Measurements from ENCODE around the gene PPP1R12C.

Gene PPP1R12C

DNA sequence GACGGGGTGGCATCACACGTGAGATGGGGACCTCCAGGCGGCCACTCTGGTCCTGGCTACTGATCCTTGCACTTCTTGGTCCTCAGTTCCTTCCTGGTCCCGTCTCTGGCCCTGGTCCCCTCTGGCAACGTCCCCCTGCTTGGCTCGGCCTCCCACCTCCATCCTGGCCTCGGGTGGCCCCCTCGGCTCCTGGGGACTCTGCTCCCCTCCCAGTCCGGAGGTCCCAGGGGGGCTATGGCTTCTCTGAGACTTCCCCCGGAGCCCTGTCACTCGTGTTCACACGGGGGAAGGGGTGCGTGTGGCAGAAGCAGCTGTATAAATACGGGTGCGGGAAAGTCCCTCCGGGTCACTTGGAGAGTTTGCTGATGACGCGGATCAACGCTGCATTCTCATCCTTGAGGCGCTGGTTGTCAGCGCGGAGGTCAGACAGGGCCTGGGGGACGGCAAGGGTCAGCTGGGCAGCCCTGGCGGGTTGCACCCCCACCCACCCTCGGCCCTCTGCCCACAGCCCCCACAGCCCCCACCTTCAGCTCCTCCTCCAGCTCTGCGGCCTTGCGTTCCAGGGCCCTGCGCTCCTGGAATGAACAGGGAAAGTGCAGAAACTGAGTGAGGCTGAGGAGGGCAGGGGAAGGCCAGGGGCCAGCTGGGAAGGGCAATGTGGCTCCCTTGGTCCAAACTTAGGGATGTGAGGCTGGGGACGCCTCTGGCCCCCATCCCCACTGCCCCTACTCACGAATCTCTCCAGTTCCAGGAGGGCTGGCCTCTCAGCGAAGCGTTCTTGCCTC is 26.1 kb downstream of the PPP1R12C start:
- DNase-seq (ENCODE audit: low read depth in 2 of 2): no peak

DNA sequence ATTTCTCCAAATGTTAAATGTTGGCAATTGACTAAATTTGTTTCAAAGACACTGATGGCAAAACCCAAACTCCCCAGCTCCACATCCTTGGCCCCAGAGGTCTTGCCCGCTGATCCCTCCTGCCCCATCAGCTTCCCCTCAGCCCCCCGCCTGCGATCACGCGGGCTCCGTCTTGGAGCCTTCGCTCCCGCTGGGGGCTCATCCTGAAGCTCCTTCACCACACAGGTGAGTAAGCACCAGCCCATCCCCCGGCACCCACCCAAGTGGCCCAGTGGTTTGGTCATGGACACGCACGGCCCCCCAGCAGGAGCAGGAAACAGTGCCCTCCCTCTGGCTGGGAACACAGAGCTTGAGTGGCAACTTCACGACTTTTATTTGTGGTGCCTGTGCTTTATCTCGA is 26.9 kb downstream of the PPP1R12C start:
- DNase-seq (ENCODE audit: low read depth in 2 of 2): no peak

DNA sequence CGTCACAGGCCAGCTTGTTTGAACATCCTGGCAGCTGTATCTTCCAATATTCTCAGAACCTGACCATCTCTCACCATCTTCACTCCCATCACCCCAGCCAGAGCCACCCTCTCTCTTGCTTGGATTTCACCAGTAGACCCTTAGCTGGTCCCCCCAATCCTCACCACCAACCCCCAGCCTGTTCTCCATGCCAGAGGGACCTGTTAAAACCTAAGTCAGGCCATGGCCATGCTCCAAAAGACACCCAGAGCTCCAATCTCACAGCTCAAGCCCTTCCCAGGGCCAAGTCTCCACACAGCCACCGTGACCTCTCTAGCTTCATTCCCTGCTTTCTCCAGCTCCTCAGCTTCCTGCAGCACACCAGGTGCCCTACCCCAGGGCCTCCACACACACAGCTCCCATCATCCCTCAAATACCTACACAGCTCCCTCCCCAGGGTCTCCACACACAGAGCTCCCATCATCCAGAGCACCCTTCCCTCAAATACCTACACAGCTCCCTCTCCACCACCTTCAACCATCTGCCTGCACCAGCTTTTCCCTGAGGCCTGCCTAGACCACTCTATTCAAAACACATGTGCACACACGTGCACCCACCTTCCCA is 28.0 kb downstream of the PPP1R12C start:
- DNase-seq (ENCODE audit: low read depth in 2 of 2): no peak

DNA sequence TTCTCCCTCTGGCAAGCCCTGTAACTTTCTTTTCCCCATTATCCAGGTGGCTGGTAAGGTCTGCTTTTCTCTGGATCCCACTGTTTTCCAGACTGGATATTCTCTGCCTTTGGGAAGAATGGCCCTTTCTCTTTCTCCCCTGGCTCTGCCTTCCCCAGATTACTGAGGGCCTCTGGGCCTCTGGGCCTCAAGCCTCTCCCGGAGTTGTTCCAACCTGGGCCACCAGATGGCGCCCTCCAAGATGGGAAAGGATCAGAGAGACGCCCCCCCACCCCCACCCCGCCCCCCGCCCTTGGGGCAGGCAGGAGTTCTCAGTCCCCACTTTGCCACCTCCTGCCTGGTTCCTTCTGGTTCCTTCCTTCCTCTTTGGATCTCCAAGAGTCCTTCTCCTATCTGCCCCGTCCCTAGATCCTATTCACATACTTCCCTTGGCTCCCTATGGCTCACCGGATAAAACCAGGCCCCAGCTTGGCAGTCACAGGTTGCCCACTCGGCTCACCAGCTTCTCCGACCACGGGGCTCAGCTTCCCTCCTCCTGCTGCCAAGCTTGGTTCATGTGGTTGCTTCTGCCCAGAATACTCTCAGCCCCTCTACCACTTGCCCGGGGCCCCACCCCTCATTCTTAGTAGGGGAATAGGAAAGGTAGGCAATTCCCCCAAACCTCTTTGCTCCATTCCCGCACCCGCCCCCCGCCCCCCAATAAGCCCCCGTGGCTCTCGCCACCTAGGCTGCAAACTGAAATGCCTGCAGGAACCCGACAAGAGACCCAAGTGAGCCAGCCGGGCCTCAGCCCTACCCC is 28.7 kb downstream of the PPP1R12C start:
- DNase-seq (ENCODE audit: low read depth in 2 of 2): peak; percentile 56 to 85

DNA sequence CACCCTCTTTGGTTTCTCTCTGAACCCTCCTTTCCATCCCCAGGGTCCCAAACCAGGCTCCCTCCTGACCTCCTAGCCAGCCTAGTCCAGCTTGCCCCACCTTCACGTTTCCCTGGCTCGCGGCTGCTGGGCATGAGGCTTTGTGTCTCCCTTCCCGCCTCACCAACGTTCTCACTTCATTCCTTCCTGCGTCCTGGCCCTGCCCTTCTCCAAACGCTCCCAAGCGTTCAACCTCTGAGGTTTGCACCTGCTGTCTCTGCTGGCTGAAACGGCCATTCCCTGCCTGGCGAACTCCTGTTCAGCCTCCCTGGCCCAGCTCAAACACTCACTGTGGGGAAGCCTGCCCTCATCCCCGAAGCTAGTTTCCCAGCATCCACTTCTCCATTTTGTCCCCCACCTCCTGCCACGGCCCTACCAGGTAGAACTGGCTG is 29.4 kb downstream of the PPP1R12C start:
- no peak for DNase-seq (ENCODE audit: low read depth in 2 of 2)

DNA sequence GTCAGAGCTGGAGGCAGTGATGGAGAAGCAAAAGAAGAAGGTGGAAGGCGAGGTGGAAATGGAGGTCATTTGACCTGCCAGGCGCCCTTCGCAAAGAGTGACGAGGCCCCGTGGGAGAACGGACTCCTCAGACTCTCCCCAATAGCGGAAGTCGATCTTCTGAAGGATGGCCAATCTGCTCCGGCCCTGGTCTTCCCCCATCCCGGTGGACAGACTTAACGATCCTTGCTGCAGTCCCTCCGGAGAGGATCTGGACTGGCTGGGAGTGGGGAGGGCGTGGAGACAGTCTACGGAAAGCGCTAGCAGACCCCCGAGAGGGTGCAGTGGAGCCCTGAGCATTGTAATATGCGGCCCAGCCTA is 29.9 kb downstream of the PPP1R12C start:
- no peak for DNase-seq (ENCODE audit: low read depth in 2 of 2)

DNA sequence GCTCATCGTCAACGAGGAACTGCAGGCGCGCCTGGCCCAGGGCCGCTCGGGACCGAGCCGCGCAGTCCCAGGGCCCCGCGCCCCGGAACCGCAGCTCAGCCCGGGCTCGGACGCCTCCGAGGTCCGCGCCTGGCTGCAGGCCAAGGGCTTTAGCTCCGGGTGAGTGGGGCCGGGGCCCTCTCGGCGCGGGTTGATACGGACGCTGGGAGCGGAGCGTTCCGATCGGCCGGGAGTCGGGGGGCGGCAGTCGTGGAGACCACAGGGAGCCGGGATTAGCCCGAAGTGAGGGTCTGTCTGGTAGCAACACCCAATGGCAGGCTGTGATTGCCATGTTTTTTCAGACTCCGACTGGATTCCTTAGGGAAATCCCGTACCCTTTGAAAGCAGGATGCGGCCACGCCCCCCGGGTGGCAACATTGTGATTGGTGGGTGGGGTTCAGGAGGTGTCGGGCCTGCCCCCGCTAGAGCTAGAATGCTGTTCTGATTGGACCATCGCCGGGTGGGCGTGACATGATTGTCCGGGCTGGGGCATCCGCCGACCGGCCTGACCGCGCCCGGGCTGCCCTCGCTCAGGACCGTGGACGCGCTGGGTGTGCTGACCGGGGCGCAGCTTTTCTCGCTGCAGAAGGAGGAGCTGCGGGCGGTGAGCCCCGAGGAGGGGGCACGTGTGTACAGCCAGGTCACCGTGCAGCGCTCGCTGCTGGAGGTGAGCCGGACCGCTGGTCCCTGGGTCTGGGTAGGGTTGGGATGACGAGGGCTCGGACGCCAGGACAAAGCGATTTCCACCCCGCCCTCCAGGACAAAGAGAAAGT is 30.5 kb downstream of the PPP1R12C start:
- DNase-seq (ENCODE audit: low read depth in 2 of 2): peak in 1 of 2 experiments; percentile 56

DNA sequence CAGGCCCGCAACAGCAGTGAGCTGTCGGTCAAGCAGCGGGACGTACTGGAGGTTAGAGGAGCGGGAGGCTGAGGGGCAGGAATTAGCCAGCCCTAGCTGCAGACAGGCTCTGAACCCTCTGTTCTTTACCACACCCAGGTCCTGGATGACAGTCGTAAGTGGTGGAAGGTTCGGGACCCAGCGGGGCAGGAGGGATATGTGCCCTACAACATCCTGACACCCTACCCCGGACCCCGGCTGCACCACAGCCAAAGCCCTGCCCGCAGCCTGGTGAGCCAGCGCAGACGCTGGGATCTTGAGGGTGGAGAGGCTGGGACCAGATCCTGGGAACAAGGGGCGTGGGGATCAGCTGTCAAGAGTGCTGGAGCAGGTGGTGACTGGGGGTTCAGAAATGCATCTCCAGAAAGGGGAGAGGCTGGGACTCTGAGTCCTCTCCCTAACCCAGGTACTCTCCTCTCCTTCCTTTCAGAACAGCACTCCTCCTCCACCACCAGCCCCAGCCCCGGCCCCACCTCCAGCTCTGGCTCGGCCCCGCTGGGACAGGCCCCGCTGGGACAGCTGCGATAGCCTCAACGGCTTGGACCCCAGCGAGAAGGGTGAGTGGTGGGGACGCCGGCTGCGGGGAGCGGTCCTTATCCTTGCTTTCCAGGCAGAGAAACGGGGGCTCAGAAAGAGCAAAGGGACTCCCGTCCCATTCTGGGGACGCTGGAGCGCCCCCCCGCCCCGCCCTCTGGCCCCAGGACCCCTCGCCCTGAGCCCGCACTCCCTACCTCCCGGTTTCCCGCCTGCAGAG is 31.3 kb downstream of the PPP1R12C start:
- no peak for DNase-seq (ENCODE audit: low read depth in 2 of 2)

DNA sequence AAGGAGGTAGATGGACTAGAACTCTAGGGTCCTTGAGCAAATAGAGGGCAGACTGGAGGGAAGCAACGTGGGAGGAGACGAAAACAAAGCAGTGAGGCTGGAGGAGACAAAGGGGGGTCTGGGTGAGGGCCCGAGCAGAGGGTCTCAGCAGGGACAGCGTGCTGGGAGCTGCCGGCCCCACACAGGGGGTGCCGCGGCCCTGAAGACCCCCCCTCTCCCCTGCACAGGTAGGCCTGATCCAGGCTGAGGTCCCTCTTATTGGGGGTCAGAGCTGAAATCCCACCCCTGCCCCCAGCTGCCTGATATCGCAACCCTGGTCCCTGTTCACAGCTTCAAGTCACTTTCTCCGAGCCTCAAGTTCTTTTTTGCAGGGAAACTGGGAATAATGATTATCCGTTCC is 33.0 kb downstream of the PPP1R12C start:
- DNase-seq (ENCODE audit: low read depth in 2 of 2): no peak

DNA sequence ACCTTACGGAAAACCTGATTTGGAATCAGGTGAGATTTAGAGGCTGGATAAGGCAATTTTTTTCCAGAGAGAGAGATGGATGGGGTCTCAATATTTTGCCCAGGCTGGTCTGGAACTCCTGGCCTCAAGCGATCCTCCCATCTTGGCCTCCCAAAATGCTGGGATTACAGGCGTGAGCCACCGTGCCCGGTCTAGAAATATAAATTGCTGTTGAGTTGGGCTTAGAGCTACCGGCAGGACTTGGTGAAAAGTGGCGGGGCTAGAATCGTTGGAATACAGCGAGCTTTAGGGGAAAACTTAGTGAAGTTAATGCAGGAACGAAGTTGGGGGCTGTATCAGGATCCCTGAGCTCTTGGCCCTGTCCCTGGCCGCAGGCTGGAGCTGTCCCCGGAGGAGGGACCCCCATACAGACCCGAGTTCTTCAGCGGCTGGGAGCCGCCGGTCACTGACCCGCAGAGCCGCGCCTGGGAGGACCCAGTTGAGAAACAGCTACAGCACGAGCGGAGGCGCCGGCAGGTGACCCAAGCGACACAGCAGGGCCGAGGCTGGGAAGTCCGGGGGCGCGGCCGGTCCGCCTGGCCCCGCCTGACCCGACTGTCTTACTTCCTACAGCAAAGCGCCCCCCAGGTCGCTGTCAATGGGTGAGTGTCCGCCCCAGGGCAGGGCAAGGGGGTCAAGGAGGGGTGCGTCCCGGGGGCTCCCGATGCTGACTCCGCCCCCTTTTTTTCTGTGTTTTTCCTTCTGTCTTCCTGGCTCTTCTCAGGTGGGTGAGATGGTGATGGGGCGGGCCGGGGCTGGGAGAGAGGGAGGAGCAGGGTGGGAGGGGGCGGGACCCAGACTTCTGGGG is 34.2 kb downstream of the PPP1R12C start:
- DNase-seq (ENCODE audit: low read depth in 2 of 2): no peak

DNA sequence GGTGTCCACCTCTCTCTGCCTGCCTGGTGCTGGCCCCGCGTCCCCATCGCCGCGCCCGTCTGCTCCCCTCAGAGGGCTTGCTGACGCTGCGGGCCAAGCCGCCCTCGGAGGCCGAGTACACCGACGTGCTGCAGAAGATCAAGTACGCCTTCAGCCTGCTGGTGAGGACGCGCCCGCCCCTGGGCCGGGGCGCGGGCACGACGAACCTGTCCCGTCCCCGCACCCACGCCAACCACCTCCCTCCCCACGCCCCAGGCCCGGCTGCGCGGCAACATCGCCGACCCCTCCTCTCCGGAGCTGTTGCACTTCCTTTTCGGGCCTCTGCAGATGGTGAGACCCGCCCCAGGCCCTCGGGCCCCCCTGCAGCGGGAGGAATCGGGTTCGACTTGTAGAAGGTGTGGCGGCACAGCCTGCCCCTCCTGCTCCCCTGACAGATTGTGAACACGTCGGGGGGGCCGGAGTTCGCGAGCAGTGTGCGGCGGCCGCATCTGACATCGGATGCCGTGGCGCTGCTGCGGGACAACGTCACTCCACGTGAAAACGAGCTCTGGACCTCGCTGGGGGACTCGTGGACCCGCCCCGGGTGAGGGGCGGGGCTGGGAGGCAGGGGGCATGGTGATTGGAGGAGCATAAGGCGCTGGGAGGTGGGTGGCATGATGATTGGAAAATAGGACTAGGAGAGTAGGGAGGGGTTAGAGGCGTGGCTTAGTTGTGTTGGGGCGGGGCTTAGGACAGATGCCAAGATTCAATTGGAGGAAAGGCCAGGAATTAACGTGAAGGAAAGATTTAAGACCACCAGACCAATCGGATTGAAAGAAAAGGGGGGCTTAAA is 35.2 kb downstream of the PPP1R12C start:
- peak in 1 of 2 experiments; percentile 43 for DNase-seq (ENCODE audit: low read depth in 2 of 2)

DNA sequence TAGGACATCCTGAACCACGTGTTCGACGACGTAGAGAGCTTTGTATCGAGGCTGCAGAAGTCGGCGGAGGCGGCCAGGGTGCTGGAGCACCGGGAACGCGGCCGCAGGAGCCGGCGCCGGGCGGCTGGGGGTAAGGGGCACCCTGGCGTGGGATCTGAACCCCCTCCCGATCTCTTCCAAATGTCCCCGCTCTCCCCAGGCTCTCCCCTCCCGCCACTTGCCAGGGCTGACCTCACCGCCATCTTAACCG is 35.7 kb downstream of the PPP1R12C start:
- DNase-seq (ENCODE audit: low read depth in 2 of 2): no peak

DNA sequence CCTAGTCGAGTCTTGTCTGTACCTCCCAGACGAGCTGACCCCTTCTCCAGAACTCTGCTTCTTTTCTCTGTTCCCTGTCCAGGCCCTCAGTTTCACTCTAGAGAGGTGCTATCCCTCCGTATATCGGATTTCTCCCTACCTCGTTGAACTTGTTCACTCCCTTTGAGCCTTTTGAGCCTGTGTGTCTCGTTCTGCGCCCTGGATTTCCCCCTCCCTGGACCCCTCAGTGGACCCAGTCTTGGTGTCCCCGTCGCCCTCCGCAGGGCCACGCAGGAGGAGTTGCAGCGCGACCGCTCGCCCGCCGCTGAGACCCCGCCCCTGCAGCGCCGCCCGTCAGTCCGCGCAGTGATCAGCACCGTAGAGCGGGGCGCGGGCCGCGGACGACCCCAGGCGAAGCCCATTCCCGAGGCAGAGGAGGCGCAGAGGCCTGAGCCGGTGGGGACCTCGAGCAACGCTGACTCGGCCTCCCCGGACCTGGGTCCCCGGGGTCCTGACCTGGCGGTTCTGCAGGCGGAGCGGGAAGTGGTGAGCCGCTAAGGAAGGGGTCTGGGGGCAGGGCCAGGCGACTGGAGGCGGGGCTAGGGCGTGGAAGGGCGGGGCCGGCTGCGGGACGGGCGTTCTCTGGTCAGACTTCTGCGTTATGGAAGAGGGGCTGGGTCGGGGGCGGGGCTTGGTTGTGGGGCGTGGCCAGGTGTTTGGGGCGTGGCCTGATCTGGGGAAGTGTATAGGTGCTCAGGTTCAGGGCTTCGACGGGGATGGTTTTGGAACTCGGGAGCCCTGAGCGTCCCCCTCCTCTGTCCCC is 36.3 kb downstream of the PPP1R12C start:
- peak; percentile 67 to 83 for DNase-seq (ENCODE audit: low read depth in 2 of 2)

DNA sequence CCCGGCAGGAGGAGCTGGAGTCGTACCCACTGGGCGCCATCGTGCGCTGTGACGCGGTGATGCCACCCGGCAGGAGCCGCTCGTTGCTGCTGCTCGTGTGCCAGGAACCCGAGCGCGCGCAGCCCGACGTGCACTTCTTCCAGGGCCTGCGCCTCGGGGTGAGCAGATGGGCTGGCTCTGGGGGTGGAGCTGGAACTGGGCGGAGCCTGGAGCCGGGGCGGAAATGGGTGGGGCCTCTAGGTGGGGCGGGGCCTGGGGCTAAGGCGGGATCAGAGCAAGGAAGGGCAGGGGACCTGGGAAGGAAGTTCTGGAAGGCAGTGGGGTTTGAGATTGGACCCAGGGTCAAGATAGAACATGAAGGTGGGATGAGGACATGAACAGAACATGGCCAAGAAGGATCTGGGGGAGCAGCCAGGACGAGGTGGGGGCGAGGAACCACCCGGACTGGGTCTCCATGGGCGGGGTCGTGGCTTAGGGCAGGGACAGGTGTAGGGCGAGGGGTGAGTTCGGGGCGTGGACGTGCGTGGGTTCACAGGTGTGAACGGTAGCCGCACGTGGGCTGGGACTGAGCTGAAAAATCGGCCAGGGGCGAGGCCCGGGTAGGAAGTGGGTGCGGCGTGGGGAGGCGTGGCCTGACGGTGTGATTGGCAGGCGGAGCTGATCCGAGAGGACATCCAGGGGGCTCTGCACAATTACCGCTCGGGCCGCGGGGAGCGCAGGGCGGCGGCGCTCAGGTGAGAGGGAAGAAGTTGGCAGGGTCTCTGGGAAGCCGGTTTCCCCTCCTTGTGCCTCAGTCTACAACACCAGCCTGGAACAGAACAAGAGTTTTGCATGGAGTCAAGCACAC is 37.1 kb downstream of the PPP1R12C start:
- DNase-seq (ENCODE audit: low read depth in 2 of 2): peak in 1 of 2 experiments; percentile 60

DNA sequence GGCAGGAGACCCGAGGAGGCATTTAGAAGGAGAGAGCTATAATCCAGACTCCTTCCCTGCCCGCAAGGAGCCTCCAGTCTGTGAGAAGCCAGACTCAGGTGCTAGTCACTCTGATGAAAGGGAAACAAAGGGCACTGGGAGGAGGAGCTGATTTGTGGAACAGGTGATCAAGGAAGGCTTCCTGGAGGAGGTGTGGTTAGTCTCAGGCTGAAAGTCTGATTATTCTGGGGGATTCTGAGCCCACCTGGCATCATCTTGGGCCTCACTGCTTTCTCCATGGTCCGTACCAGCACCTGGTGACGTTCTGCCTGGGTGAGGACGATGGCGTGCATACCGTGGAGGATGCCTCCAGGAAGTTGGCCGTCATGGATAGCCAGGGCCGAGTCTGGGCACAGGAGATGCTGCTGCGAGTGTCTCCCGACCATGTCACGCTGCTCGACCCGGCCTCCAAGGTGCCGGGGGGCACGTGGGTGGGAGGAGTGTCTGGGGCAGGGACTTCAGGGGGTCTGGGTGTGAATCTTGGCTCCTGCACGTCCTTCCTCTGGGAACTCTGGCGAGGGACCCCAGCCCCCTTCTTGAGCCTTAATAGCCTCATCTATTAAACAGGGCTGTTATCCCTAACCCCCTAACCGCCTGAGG is 37.9 kb downstream of the PPP1R12C start:
- DNase-seq (ENCODE audit: low read depth in 2 of 2): no peak

DNA sequence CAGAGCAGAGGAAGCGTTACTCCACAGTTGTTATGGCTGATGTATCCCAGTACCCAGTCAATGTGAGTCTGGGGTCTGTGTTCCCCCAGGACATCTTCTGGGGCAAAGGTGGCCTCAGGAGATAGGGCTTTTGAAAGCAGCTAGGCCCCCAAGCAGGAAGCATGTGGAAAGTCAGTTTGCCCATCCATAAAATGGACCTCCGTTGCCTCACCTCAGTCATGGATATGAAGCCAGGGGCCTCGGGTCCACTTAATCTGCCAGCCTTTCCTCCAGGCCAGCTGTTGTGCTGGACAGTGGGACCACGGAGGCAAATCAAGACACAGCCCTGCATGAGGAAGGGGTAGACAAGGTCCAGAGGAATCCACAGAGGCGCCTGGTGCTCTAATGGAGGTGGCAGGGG is 38.4 kb downstream of the PPP1R12C start:
- DNase-seq (ENCODE audit: low read depth in 2 of 2): no peak

DNA sequence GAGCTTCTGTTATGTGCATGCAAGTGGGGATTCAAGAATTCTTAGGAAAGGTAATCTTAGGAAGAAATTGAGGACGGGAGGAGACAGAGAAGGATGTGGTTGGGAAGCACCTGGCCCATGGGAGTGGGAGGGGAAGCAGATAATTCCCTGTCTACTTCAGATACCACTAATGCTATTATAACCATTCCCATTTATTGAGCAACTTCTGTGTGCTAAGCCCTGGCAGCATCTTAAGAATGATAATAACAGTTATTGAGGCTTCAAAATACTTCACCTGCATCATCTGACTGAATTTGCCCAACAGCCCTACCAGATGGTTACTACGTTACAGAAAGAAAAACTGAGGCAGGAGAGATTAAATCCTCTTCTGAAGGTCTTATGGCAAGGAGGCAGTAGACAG is 40.3 kb downstream of the PPP1R12C start:
- no peak for DNase-seq (ENCODE audit: low read depth in 2 of 2)
